ENCODE measurements around the gene ACTL6A.
A peak's percentile ranks its signal among the peaks of the same experiment; 100 is the strongest.

ACTL6A gene

DNA sequence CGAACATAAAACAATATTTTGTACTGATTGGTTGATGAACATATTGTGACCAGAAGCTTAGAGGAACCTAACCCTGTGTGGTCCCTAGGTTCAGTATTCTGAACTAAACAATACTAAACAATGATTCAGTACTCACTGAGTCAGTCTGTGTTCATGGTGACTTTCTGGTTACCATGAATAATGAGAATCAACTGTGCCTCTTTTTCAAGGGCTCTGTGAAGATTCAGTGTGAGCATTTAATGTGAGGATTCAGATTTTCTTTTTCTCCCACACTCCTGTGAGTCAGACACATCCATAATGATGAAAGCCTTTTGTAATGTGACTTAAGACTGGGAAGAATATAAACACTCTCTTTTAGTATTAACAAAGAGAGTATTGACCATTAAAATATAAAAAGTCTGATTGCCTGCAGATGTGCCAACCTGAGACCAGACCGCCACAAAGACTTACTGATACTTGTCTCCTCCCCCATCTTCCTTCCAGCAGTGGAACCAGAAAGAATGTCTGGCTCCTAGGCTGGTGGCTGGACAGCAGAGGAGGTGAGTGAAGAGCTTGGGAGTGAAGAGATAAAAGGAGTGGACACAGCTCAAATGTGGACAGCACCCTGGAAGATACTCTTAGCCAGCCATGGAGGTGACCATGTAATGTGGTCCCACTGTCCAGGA, 17.6 kb upstream of the ACTL6A start:
- no peak for TF ChIP-seq EGR1 (IDR thresholded peaks at IDR 0.05)
- no peak for TF ChIP-seq EP300 (IDR thresholded peaks at IDR 0.05; ENCODE audit: borderline replicate concordance)
- TF ChIP-seq RAD21 (IDR thresholded peaks at IDR 0.05; ENCODE audit: low read depth), result no peak
- TF ChIP-seq ZBTB7A (IDR thresholded peaks at IDR 0.05; ENCODE audit: low read depth), result no peak
- TF ChIP-seq FOXM1 (IDR thresholded peaks at IDR 0.05; ENCODE audit: borderline replicate concordance, low read depth), result no peak
- no peak for TF ChIP-seq TAF1 (IDR thresholded peaks at IDR 0.05; ENCODE audit: low read depth)
- no peak for TF ChIP-seq CREB1 (IDR thresholded peaks at IDR 0.05; ENCODE audit: low read depth)
- TF ChIP-seq TCF12 (IDR thresholded peaks at IDR 0.05; ENCODE audit: low read depth), result no peak
- no peak for TF ChIP-seq YY1 (IDR thresholded peaks at IDR 0.05; ENCODE audit: low read depth)
- TF ChIP-seq, protein P1, sequence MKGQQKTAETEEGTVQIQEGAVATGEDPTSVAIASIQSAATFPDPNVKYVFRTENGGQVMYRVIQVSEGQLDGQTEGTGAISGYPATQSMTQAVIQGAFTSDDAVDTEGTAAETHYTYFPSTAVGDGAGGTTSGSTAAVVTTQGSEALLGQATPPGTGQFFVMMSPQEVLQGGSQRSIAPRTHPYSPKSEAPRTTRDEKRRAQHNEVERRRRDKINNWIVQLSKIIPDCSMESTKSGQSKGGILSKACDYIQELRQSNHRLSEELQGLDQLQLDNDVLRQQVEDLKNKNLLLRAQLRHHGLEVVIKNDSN (IDR thresholded peaks at IDR 0.05), result no peak
- TF ChIP-seq TEAD4 (IDR thresholded peaks at IDR 0.05), result no peak

DNA sequence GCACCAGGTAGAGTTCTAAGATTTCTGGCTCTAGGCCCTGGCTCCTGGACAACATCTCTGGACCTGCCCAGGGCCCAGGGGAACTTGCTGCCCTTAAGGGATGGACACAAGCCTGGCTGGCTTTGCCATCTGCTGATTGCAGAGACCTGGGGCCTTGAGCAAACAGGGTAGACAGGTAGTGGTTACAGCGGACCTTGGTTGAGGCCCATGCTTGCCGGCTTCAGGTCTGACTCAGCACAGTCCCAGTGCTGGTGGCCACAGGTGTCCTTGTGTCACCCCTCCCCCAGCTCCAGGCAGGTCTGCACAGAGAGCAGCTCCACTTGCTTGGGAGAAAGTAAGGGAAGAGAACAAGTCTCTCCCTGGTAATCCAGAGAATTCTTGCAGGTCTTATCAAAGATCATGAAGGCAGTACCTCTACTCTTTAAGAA, 15.9 kb upstream of the ACTL6A start:
- TF ChIP-seq TCF12 (IDR thresholded peaks at IDR 0.05; ENCODE audit: low read depth) (no peak), YY1 (IDR thresholded peaks at IDR 0.05; ENCODE audit: low read depth) (no peak), RAD21 (IDR thresholded peaks at IDR 0.05; ENCODE audit: low read depth) (no peak), CEBPB (IDR thresholded peaks at IDR 0.05) (no peak), CREB1 (IDR thresholded peaks at IDR 0.05; ENCODE audit: low read depth) (no peak), EP300 (IDR thresholded peaks at IDR 0.05; ENCODE audit: borderline replicate concordance) (no peak), ZBTB7A (IDR thresholded peaks at IDR 0.05; ENCODE audit: low read depth) (no peak), TAF1 (IDR thresholded peaks at IDR 0.05; ENCODE audit: low read depth) (no peak), TEAD4 (IDR thresholded peaks at IDR 0.05) (no peak)
- TF ChIP-seq, protein P1 (IDR thresholded peaks at IDR 0.05), result no peak
- TF ChIP-seq, protein P2, sequence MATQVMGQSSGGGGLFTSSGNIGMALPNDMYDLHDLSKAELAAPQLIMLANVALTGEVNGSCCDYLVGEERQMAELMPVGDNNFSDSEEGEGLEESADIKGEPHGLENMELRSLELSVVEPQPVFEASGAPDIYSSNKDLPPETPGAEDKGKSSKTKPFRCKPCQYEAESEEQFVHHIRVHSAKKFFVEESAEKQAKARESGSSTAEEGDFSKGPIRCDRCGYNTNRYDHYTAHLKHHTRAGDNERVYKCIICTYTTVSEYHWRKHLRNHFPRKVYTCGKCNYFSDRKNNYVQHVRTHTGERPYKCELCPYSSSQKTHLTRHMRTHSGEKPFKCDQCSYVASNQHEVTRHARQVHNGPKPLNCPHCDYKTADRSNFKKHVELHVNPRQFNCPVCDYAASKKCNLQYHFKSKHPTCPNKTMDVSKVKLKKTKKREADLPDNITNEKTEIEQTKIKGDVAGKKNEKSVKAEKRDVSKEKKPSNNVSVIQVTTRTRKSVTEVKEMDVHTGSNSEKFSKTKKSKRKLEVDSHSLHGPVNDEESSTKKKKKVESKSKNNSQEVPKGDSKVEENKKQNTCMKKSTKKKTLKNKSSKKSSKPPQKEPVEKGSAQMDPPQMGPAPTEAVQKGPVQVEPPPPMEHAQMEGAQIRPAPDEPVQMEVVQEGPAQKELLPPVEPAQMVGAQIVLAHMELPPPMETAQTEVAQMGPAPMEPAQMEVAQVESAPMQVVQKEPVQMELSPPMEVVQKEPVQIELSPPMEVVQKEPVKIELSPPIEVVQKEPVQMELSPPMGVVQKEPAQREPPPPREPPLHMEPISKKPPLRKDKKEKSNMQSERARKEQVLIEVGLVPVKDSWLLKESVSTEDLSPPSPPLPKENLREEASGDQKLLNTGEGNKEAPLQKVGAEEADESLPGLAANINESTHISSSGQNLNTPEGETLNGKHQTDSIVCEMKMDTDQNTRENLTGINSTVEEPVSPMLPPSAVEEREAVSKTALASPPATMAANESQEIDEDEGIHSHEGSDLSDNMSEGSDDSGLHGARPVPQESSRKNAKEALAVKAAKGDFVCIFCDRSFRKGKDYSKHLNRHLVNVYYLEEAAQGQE (IDR thresholded peaks at IDR 0.05; ENCODE audit: low read depth), result no peak

DNA sequence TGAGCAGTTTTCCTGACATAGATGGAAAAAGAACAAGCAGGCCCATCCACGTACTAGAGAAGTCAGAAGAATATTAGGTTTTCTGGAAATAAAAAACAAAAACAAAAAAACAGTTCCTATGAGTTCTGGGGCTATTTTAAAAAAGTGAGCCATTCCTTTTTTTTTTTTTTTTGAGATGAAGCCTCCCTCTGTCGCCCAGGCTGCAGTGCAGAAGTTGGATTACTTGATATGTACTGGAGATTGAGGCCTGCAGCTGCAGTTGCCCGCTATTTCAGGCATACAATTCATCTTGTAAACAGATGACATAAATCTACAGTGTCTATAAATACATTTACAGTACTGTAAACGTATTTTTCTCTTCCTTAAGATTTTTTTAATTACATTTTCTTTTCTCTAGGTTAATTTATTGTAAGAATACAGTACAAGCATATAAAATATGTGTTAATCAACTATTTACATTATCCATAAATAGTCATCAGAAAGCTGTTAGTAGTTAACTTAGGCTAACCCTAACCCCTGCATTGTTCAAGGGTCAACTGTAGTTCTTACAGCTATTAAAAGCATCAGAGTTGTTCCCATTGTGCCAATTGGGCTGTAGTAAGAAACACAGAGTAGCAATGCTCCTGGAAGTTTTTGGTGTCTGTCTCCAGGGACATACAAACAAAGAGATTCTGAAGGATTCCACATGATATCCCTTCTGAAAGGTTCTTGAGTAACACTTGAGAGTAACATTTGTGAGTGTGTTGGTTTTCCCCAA, 11.2 kb upstream of the ACTL6A start:
- TF ChIP-seq TAF1 (IDR thresholded peaks at IDR 0.05; ENCODE audit: low read depth) (no peak), TEAD4 (IDR thresholded peaks at IDR 0.05) (no peak), TCF12 (IDR thresholded peaks at IDR 0.05; ENCODE audit: low read depth) (no peak), RAD21 (IDR thresholded peaks at IDR 0.05; ENCODE audit: low read depth) (no peak), ZBTB7A (IDR thresholded peaks at IDR 0.05; ENCODE audit: low read depth) (no peak), EGR1 (IDR thresholded peaks at IDR 0.05) (no peak), YY1 (IDR thresholded peaks at IDR 0.05; ENCODE audit: low read depth) (no peak), CEBPB (IDR thresholded peaks at IDR 0.05) (no peak), CREB1 (IDR thresholded peaks at IDR 0.05; ENCODE audit: low read depth) (no peak), FOXM1 (IDR thresholded peaks at IDR 0.05; ENCODE audit: borderline replicate concordance, low read depth) (no peak), NFIC (IDR thresholded peaks at IDR 0.05) (no peak), EP300 (IDR thresholded peaks at IDR 0.05; ENCODE audit: borderline replicate concordance) (no peak)
- TF ChIP-seq, protein P2 (IDR thresholded peaks at IDR 0.05; ENCODE audit: low read depth), result no peak
- TF ChIP-seq, protein P1 (IDR thresholded peaks at IDR 0.05), result no peak
- TF ChIP-seq, protein P3, sequence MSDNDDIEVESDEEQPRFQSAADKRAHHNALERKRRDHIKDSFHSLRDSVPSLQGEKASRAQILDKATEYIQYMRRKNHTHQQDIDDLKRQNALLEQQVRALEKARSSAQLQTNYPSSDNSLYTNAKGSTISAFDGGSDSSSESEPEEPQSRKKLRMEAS (IDR thresholded peaks at IDR 0.05), result no peak

- TF ChIP-seq NFIC (IDR thresholded peaks at IDR 0.05) (no peak), FOXM1 (IDR thresholded peaks at IDR 0.05; ENCODE audit: borderline replicate concordance, low read depth) (no peak), EGR1 (IDR thresholded peaks at IDR 0.05) (no peak), RAD21 (IDR thresholded peaks at IDR 0.05; ENCODE audit: low read depth) (peak; percentile 97)
Observed at GRCh38 chr3:179558742-179559364, 3.9 kb upstream of the ACTL6A start.

DNA sequence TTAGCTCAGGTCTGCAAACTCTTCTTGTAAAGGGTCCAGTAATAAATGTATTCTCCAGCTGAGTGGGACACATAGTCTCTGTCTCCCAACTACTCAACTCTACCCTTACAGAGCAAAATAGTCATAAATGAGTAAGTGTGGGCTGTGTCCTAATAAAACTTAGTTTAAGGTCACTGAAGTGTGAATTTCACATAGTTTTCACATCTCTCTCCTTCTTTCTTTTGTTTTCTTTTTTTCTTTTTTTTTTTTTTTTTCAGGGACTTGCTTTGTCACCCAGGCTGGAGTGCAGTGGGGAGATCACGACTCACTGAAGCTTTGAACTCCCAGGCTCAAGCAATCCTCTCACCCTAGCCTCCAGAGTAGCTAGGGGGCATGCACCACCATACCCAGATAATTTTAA, 1.9 kb upstream of the ACTL6A start:
- TF ChIP-seq, protein P2 (IDR thresholded peaks at IDR 0.05; ENCODE audit: low read depth), result no peak
- TF ChIP-seq EGR1 (IDR thresholded peaks at IDR 0.05), result no peak
- TF ChIP-seq CREB1 (IDR thresholded peaks at IDR 0.05; ENCODE audit: low read depth), result no peak
- no peak for TF ChIP-seq EP300 (IDR thresholded peaks at IDR 0.05; ENCODE audit: borderline replicate concordance)
- TF ChIP-seq RAD21 (IDR thresholded peaks at IDR 0.05; ENCODE audit: low read depth), result no peak
- TF ChIP-seq NFIC (IDR thresholded peaks at IDR 0.05), result no peak
- TF ChIP-seq, protein P1 (IDR thresholded peaks at IDR 0.05), result no peak
- no peak for TF ChIP-seq FOXM1 (IDR thresholded peaks at IDR 0.05; ENCODE audit: borderline replicate concordance, low read depth)
- no peak for TF ChIP-seq TAF1 (IDR thresholded peaks at IDR 0.05; ENCODE audit: low read depth)
- no peak for TF ChIP-seq TCF12 (IDR thresholded peaks at IDR 0.05; ENCODE audit: low read depth)
- TF ChIP-seq, protein P3 (IDR thresholded peaks at IDR 0.05), result no peak
- TF ChIP-seq YY1 (IDR thresholded peaks at IDR 0.05; ENCODE audit: low read depth), result no peak
- no peak for TF ChIP-seq TEAD4 (IDR thresholded peaks at IDR 0.05)
- no peak for TF ChIP-seq CEBPB (IDR thresholded peaks at IDR 0.05)
- TF ChIP-seq ZBTB7A (IDR thresholded peaks at IDR 0.05; ENCODE audit: low read depth), result no peak

Data from Ishikawa (cell line).